Dermis microvascular lymphatic vessel endothelial cell (primary cell): ENCODE results near the gene CYP1A1. TPM values are rescaled to one million over a fixed set of nuclear protein-coding genes. Genes with fewer than 3 reads are reported as not detected.
A peak's percentile ranks its signal among the peaks of the same experiment; 100 is the strongest.

ENCODE experiments used
- DNase-seq, 2 donors: peaks; one replicate each; pipeline versions ENCODE4 v3.0.0 to v3.0.0-alpha.2; 2010; ENCODE audit warnings: low read depth in 2 of 2
- total RNA-seq: library from RNA; depleted of rRNA; stranded (reverse); fragments of >200 nt; gene quantifications from 2 replicates; pipeline ENCODE4 v1.2.1, GENCODE V29; 2014

The CYP1A1 gene, protein sequence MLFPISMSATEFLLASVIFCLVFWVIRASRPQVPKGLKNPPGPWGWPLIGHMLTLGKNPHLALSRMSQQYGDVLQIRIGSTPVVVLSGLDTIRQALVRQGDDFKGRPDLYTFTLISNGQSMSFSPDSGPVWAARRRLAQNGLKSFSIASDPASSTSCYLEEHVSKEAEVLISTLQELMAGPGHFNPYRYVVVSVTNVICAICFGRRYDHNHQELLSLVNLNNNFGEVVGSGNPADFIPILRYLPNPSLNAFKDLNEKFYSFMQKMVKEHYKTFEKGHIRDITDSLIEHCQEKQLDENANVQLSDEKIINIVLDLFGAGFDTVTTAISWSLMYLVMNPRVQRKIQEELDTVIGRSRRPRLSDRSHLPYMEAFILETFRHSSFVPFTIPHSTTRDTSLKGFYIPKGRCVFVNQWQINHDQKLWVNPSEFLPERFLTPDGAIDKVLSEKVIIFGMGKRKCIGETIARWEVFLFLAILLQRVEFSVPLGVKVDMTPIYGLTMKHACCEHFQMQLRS
- total RNA-seq, result 21.6 and 39.8 TPM in 2 replicates

DNA sequence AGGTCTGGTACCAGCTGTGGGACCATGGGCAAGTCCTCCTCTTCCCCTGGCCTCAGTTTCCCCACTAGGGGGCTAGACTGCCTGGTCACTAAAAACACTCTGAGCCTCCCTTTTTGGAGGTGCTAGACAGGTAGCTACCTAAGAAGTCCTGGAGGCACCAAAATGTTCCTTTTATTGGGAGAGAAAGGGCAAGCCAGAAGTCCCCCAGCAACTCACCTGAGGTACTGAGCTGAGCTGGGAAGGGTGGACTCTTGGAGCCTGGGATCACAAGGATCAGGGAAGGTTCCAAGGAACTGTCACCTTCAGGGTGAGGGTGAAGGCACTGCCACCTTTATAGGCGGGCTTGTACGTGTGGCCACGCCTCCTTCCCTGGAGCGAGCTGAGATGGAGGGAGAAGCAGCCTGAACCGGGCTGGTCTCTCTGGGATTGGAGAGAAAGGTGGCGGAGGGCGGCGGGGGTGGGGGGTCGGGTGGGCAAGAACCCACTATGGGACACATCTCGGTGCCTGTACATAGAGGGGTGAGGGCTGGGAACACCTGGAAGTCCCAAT is at the start of gene CYP1A1:
TSS of gene CYP1A1 (minus strand) at position 304 of the 550 bp plus-strand sequence. CDS start 2,431 bp downstream, outside the sequence.
- peak in 1 of 2 donors; percentile 23 for DNase-seq

DNA sequence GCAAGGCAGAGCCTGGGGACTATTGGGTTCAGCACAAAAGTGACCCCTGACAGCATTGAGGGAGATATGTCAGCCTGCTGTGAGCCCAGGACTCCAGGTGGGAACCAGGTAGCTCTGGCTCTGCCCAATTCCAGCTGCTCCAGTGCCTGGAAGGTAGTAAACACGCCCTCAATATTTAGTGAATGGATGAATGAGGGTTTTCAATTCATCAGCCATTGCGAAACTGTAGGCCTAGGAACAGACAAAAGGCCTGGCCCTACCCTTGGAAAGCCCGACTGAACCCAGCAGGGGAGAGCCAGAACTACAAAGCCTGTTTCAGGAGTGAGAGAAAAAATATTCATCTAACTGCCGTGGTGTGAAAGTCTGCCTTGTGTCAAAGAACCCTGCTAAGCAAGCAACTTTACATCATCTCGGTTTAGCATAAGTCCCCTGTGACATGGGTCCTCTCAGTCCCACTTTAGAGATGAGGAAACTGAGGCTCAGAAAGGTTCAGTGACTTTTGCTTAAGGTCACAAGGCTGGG is 48.5 kb upstream of the CYP1A1 start:
- no peak for DNase-seq

DNA sequence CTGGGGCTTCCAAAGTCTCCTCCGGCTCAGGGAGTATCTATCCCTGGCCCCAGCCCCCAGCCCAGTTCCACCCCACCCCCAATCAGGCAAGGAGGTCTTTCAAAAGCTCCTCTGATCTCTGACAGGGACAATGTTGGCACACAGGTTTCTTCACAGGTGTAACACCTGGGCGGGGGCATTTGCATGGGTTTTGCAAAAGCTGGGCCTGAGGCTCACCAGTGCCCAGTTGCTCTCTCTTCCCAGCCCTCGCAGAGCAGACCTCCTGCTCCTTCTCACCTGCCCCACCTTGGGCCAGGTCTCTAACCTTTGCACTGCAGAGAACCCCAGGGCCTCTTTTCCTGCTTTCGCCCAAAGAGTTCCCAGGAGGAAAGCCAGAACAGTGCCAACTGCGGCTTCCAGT is 48.0 kb upstream of the CYP1A1 start:
- no peak for DNase-seq

DNA sequence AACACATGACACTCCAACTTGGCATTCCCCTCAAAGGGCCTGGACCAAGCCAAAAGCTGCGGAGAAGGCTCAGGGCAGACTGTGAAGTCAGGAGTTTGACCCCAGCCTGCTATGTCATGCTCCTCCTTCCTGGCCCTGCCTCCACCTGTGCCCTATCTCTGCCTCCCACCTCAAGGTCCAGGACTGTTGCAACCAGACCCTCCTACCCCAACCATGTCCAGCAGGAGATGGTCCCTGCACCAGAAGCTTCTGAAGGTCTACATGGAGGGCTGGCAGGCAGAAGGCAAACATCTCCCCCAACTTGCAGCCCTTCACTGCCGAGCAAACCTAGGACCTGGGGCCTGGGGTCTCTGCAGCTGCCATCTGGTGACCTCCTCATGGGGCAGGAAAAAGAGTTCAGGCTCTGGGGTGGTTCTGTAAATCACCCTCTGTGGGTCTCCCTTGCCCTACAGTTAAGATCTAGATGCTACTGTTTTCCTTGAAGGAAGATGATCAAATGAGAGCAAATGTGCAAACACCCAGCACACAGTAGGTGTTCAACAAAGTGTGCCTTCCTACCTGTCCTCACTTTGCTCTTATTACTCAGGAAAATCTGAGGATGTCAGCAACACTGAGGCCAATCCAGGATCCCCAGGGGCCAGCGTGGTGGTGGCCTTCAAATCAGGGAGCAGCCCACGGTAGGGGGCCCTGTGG is 45.0 kb upstream of the CYP1A1 start:
- DNase-seq, result no peak

DNA sequence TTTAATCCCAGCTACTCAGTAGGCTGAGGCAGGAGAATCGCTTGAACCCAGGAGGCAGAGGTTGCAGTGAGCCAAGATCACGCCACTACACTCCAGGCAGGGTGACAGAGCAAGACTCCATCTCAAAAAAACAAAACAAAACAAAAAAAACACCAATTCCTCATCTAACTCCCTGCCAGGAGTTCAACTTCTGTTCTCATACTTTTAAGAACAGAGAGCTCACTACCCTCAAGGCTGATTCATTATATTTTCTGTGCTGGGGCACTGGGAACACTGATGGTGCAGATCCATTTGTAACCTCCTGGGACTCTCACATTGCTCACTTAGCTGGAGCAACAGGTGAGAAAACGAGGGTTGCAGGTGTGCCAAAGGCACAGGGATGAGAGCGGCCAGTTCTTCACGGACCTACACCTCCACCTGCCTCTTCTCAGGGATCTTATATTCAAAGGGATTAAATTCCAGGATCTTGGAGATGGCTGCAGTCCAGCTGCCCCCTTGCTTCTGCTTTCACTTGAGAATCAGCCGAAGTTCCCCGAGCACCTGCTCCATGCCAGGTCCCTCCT is 44.2 kb upstream of the CYP1A1 start:
- DNase-seq, result no peak

DNA sequence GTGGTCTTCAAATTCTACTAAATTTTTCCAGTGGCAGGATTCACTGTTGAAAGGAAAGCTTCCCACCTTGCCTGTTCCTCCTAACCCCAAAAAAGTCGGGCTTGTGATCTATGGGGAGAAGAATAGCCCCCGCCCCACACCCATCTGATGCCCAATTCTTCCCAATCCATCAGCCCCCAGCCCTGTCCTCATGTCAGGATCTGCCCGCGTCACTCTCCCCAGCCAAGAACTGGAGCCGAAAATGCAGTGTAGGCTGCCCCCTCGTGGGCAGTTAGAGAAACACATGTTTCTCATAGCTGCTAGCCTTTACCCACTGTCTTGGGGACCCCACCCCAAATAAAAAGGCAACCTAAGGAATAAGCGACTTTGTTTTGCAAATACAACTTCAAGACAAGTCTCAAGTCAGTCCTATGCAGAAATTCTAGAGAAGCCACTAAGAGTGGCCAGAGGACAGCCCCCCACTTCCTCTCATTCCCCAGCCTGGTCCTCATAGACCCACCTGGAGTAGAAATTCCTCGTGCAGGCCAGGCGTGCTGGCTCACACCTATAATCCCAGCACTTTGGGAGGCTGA is 43.5 kb upstream of the CYP1A1 start:
- peak; percentile 32 to 63 for DNase-seq

DNA sequence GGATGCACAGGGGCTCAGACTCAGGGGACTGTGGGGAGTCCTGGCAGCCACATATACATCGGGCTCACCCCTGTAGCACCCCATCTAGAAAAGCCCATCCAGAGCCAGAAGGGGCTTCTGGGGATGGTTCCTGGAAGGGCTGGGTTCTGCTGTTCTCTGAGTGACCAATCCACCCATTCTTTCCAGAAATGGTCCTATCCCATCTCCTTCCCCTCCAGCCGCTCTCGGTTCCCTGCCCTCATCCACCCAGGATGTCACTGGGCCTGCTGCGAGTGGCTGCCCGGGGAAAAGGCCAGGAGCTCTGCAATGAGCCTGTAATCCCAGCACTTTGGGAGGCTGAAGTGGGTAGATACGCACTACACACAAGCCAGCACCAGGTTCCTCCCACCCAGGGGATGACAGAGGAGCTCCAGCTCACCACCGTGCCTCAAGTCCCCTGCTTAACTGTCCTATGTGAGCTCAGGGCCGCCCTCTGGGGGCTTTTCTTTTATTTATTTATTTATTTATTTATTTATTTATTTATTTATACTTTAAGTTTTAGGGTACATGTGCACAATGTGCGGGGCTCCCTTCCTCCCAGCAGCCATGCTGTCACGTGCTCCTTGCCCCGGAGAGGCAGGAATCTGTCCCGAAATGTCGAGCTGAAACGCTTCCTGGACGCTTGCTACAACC is 42.9 kb upstream of the CYP1A1 start:
- DNase-seq, result peak in 1 of 2 donors; percentile 38

DNA sequence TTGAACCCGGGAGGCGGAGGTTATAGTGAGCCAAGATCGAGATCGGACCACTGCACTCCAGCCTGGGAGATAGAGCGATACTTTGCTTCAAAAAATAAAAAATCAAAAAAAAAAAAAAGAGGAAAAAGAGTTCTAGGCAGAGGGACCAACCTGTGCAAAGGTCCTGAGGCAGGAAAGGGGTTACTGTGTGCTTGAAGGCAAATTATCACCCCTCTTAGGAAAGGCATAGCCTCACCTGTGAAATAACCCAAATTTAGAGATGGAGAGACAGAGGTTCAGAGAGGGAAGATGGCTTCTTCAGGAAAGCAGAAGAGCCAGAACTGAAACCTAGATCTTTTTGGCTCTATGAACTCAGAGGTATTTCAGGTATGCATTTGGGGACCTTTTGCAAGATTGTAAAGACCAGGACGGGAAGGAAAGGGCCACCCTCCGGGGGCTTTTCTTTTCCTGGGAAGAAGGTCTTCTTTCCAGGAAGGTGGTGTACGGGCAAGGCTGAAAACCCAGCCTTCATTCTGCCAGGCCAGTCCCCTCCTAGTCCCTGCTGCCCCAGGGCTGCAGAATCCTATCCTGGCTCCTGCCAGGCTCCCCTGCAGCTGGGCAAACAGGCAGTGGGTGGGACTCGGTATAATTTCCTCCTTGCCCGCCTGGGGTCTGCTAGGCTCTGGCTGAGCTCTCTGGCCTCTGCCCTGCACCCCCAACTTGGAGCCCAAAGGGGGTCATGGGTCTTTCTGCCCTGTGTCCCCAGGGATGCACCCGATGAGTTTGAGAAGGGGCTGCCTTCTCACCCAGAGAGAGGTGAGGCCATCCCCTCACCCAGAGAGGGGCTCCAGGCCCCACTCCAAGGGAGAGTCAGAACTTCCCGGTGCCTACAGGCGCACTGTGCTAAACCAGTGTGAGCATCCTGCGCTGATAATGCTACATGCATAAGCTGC is 42.1 kb upstream of the CYP1A1 start:
- DNase-seq, result no peak

DNA sequence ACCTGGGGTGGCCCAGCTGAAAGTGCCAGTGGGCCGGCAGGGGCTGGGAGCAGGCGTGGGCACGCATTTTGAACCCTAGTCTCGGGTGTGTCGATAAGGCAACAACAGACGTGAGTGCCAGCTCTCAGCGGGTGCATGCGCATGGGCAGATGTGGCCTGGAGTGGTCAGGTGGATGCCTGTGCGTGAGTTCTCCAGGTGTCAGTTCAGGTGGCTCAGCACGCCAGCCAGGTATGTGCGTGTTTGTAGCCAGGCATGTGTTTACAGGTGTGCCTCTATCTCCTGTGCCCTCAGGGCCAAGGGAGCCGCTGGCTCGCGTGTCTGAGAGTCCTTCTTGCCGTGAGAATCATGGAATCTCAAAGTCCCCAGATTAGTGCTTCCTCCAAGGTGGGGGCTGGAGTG is 38.1 kb upstream of the CYP1A1 start:
- no peak for DNase-seq

DNA sequence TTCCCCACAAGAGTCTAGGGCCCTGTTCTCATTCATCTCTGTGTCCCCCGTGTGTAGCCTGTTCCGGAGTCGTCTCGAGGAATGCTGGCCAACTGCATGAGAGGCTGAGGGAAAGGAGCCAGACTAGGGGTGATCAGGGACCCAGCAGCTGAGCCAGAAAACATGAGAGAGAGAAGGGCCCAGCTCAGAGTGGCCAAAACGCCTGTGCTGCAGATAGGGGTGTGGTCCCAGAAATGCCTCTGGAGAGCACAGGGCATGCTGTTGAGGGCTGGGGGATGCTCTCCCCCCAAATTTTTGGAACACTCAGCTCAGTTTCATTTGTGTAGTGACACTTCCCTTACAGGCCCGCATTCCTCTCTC is 37.4 kb upstream of the CYP1A1 start:
- DNase-seq, result no peak

DNA sequence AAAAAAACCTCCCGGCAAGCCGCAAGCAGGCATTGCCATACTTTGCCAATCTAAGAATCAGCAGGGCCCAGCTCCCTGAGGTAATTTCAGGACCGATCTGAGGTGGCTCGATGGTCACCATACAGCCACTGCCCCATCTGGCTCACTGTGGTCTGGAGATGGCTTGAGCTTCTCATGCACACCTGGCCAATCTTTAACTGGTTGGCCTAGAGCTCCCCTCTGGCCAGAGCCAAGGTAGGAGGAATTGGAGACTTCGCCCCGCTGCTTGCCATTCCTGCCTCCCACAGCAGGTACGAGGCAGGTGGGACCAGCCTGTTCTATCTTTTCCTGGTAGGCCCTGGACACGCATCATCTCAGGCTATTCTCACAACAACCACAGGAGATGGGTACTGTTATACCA is 33.4 kb upstream of the CYP1A1 start:
- DNase-seq, result no peak

DNA sequence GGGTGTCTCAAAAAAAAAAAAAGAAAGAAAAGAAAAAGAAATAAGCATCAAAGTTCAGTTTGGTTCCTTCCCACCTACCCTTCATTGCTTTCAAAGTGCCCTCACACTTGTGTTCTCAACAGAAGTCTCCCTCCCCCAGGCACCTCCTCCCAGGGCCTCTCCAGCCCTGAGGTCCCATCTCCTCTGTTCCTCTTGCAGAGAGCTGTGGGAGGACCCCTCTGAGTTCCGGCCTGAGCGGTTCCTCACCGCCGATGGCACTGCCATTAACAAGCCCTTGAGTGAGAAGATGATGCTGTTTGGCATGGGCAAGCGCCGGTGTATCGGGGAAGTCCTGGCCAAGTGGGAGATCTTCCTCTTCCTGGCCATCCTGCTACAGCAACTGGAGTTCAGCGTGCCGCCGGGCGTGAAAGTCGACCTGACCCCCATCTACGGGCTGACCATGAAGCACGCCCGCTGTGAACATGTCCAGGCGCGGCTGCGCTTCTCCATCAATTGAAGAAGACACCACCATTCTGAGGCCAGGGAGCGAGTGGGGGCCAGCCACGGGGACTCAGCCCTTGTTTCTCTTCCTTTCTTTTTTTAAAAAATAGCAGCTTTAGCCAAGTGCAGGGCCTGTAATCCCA is 29.4 kb upstream of the CYP1A1 start:
- no peak for DNase-seq

DNA sequence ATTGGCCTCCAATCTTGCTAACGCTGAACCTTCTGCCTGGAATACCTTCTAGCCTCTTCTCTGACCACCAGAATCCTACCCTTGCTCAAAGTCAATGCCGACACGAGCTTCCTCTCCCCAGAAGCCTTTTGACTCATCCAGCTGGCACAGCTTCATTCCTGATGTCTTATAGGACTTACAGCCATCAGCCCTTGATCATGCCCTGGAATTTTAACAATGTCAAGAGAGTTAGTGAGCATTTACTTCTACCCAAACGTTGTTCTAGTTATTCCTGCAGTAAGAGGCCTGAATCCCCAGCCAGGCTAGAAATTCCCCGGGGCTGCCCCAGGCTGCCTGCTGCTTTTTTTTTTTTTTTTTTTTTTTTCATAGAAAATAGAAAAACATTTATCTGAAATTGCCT is 27.2 kb upstream of the CYP1A1 start:
- no peak for DNase-seq

DNA sequence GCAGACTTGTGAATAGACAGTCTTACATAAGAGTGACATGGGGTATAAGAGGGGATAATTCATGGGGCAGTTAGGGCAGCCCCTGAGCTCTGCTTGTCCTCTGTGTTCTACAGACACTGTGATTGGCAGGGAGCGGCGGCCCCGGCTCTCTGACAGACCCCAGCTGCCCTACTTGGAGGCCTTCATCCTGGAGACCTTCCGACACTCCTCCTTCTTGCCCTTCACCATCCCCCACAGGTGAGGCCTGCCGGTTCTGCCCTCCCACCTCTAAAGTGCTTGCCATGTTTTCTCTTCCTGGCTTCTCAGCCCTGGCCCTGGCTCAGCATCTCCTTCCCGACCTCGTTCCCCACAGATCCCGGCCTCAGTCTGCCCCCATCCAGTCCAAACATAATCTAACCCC is 26.7 kb upstream of the CYP1A1 start:
- DNase-seq, result no peak

DNA sequence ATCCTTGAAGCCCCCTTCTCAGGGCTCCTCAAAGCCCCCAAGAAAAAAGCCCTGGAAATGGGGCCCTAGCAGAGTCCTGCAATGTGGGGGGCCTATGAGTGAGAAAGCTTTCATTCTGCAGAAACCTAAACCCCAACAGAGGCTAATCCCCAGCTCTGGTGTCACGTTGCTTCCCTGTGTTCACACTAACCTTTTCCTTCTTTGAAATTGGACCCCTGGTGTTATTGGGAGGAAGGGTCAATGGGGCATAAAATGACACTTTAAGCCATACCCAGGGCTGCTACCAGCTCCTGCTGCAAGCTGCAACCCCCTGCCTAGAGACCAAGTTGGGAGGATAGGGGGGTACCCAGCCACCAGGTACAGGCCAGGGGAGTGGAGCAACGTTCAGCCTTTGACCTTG is 25.4 kb upstream of the CYP1A1 start:
- no peak for DNase-seq

DNA sequence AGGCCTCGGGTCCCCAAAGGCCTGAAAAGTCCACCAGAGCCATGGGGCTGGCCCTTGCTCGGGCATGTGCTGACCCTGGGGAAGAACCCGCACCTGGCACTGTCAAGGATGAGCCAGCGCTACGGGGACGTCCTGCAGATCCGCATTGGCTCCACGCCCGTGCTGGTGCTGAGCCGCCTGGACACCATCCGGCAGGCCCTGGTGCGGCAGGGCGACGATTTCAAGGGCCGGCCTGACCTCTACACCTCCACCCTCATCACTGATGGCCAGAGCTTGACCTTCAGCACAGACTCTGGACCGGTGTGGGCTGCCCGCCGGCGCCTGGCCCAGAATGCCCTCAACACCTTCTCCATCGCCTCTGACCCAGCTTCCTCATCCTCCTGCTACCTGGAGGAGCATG is 24.5 kb upstream of the CYP1A1 start:
- no peak for DNase-seq

DNA sequence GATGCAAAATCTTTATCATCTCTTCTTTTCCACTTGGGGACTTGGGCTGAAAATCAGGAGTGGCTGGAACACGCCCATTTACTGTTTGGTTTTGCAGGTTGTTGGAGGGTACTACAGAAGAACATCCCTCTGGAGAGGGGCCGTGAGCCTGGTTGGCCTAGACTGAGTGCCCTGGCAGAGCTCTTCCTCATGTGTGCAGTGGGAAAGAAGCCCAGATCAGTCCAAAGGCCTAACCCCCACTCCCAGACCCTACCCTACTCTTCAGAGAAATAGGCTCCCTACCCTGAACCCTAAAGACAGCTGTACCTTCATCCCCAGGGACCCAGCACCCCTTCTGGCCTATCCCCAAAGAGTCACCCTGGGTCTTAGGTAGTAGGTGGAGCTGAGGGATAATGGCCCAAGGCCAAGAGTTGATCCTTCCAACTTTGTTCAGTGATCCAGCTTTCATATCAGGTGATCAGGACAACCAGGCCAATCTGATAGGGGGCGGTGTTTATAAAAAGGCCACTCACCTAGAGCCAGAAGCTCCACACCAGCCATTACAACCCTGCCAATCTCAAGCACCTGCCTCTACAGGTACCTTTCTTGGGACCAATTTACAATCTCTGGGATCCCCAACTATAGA is 23.1 kb upstream of the CYP1A1 start, which contains the start of gene CYP1A2:
TSS of gene CYP1A2 (plus strand) at position 524 of the 625 bp plus-strand sequence. CDS start 894 bp downstream, outside the sequence.
- DNase-seq, result no peak

DNA sequence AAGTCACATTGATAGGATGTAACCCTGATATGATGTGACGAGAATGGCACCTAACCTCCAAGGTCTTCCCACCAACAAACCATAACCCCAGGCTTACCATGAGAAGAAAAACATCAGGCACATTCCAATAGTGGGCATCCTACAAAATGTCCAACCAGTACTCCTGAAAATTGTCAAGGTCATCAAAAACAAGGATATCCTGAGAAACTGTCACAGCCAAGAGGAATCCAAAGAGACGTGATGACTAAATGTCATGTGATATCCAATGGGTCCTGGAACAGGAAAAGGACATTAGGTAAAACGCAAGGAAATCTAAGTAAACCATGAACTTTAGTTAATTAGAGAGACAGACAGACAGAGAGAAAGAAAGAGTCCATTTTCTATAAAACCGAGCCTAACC is 21.1 kb upstream of the CYP1A1 start:
- no peak for DNase-seq

DNA sequence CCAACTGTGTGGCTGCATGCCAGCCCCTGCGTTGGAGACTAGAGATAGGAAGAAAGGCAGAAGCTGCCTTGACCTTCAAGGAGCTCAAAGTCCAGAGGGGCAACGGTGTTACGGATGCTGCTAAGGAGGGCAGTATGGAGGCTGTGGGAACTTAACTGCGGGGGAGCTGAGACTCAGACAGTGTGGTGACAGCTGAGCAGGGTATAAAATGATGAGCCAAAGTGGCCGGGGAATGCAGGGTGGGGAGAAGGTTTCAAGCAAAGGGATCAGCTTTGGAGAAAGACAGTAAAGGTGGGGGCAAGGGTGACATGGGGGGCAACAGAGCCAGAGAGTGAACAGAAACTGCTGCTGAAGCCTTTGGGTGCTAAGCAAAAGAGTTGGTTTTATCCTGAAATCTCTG is 17.1 kb upstream of the CYP1A1 start:
- no peak for DNase-seq
